A673 (cell line): ENCODE results near the gene C10orf90. TPM values are rescaled to one million over a fixed set of nuclear protein-coding genes. Genes with fewer than 3 reads are reported as not detected.

Source experiments
- BruUV-seq: library from RNA; stranded (reverse); fragments of 400-500 nt; replicated peaks from 2 replicates; lab custom pipeline; 2021; lab: Mats Ljungman, UMichigan
- CTCF ChIA-PET: fragments of 300-600 bp; sonication (Branson Sonifier 250); formaldehyde crosslinking; loops from one replicate; lab custom pipeline; 2022; ENCODE audit warnings: antibody characterized with exemption; lab: Charles Lee
- POLR2A ChIA-PET: fragments of 300-600 bp; sonication (Branson Sonifier 250); formaldehyde crosslinking; loops from one replicate; lab custom pipeline; 2022; ENCODE audit warnings: antibody characterized with exemption; ENCODE audit not compliant: low non-redundant PET; lab: Charles Lee
- DNase-seq: peaks from one replicate; pipeline ENCODE4 v3.0.0-alpha.2; 2015; ENCODE audit warnings: low spot score
- H3K27ac ChIP-seq: fragments of 200-600 bp; sonication (generic); 2 replicates; pipeline ENCODE4 v1.5.1; 2016; ENCODE audit warnings: mixed run types, low read depth, mild to moderate bottlenecking, mixed read lengths, antibody characterized with exemption, low read length; ENCODE audit not compliant: poor library complexity, severe bottlenecking
- H3K27me3 ChIP-seq: fragments of 200-600 bp; sonication (generic); replicated peaks from 2 replicates; pipeline ENCODE4 v1.6.1; 2017; ENCODE audit warnings: mixed run types, low read depth, mild to moderate bottlenecking, mixed read lengths, antibody characterized with exemption, low read length; ENCODE audit not compliant: insufficient read depth, poor library complexity
- H3K36me3 ChIP-seq: fragments of 200-600 bp; sonication (generic); 2 replicates; pipeline ENCODE4 v1.6.1; 2016; ENCODE audit warnings: mixed run types, mild to moderate bottlenecking, mixed read lengths, antibody characterized with exemption, low read length; ENCODE audit not compliant: insufficient read depth, poor library complexity, severe bottlenecking
- H3K4me1 ChIP-seq: fragments of 200-600 bp; sonication (generic); 2 replicates; pipeline ENCODE4 v1.6.1; 2017; ENCODE audit warnings: mixed run types, mild to moderate bottlenecking, mixed read lengths, antibody characterized with exemption, low read length; ENCODE audit not compliant: insufficient read depth, poor library complexity, severe bottlenecking
- H3K4me3 ChIP-seq: fragments of 200-600 bp; sonication (generic); 2 replicates; pipeline ENCODE4 v1.5.1; 2016; ENCODE audit warnings: low read depth, mixed run types, mild to moderate bottlenecking, mixed read lengths, low read length; ENCODE audit not compliant: poor library complexity, severe bottlenecking
- H3K9me3 ChIP-seq: fragments of 200-600 bp; sonication (generic); 2 replicates; pipeline ENCODE4 v1.6.1; 2016; ENCODE audit warnings: mixed run types, low read depth, mild to moderate bottlenecking, mixed read lengths, antibody characterized with exemption, low read length; ENCODE audit not compliant: poor library complexity, severe bottlenecking
- CTCF ChIP-seq: fragments of 300-800, 200-600 bp; sonication (generic); conservative IDR thresholded peaks from 2 replicates; pipeline ENCODE4 v1.5.1; 2017; ENCODE audit warnings: low read depth, mild to moderate bottlenecking, antibody characterized with exemption, low read length, moderate library complexity, mixed read lengths
- EZH2 ChIP-seq: fragments of 200-600 bp; sonication (generic); IDR thresholded peaks from 2 replicates; pipeline ENCODE4 v1.6.1; 2017; ENCODE audit warnings: borderline replicate concordance, low read depth, mild to moderate bottlenecking, mixed read lengths, antibody characterized with exemption, low read length; ENCODE audit not compliant: poor library complexity, severe bottlenecking
- intact Hi-C: fragments of 100-400 bp; cut with micrococcal nuclease; formaldehyde crosslinking; loops from one replicate; pipeline ENCODE4 v1.10.0; 2022; ENCODE audit not compliant: unreplicated experiment
- total RNA-seq: library from RNA; stranded (reverse); gene quantifications from 2 replicates; pipeline ENCODE4 v1.2.3, GENCODE V29; 2021

Gene C10orf90
- total RNA-seq, 1 experiment from 2014 or later: not detected

- H3K4me1 ChIP-seq: no peaks in the 10 kb centered on the region
- peaks cover 7% of the 10 kb centered on the region for H3K27me3 ChIP-seq
- intact Hi-C loops: no loop called here
- no peak overlapping the region for H3K4me3 ChIP-seq
- BruUV-seq: no TSS peak
- H3K27ac ChIP-seq: no peak overlapping the region
- no peak for TF ChIP-seq EZH2
- no peak for TF ChIP-seq CTCF
- CTCF ChIA-PET: no interaction called here
- no peaks in the 10 kb centered on the region for H3K36me3 ChIP-seq
- no peaks in the 10 kb centered on the region for H3K9me3 ChIP-seq
- POLR2A ChIA-PET: no interaction called here
- DNase-seq: no peak
Measured at GRCh38 chr10:126586128-126586527, 84.4 kb downstream of the C10orf90 start.

GRCh38 chr10:126585249-126586017 is 85.1 kb downstream of the C10orf90 start:
- H3K27me3 ChIP-seq: peaks cover 10% of the 10 kb centered on the region
- no peaks in the 10 kb centered on the region for H3K9me3 ChIP-seq
- no peaks in the 10 kb centered on the region for H3K36me3 ChIP-seq
- DNase-seq: no peak
- H3K4me1 ChIP-seq: no peaks in the 10 kb centered on the region
- ChIA-PET CTCF (no interaction called here), POLR2A (no interaction called here)
- intact Hi-C loops: no loop called here
- BruUV-seq: no TSS peak
- TF ChIP-seq CTCF: no peak
- H3K4me3 ChIP-seq: no peak overlapping the region
- H3K27ac ChIP-seq: no peak overlapping the region

GRCh38 chr10:126584836-126585235 is 85.7 kb downstream of the C10orf90 start:
- ChIA-PET CTCF (no interaction called here), POLR2A (no interaction called here)
- Histone ChIP-seq H3K4me3 (no peak overlapping the region), H3K27me3 (peaks cover 10% of the 10 kb centered on the region), H3K27ac (no peak overlapping the region), H3K9me3 (no peaks in the 10 kb centered on the region), H3K4me1 (no peaks in the 10 kb centered on the region), H3K36me3 (no peaks in the 10 kb centered on the region)
- no peak for DNase-seq
- intact Hi-C loops: no loop called here
- TF ChIP-seq EZH2 (no peak), CTCF (no peak)
- BruUV-seq: no TSS peak
